Stimulated activated naive CD8-positive, alpha-beta T cell treated with anti-CD3 and anti-CD28 coated beads, Interleukin-15, Interleukin-2, amounts not matched to agents 100 ng/mL and 50 ng/mL, for 24 hours (primary cell): ENCODE data around the gene SDCBP2.

Experiments used
- H3K27ac Mint-ChIP-seq: one replicate; pipeline ENCODE4 v1.8.0; 2021; ENCODE audit warnings: mild to moderate bottlenecking, mixed read lengths
- H3K27me3 Mint-ChIP-seq: one replicate; pipeline ENCODE4 v1.8.0; 2021; ENCODE audit warnings: mixed read lengths
- H3K36me3 Mint-ChIP-seq: one replicate; pipeline ENCODE4 v1.8.0; 2021; ENCODE audit warnings: low read depth, mixed read lengths
- H3K4me1 Mint-ChIP-seq: one replicate; pipeline ENCODE4 v1.8.0; 2021; ENCODE audit warnings: low read depth, mixed read lengths
- H3K4me3 Mint-ChIP-seq: one replicate; pipeline ENCODE4 v1.8.0; 2021; ENCODE audit warnings: mild to moderate bottlenecking, mixed read lengths
- H3K9me3 Mint-ChIP-seq: one replicate; pipeline ENCODE4 v1.8.0; 2021; ENCODE audit warnings: mixed read lengths

SDCBP2 gene

GRCh38 chr20:1287787-1288569, 41.0 kb downstream of the SDCBP2 start:
- Mint-ChIP-seq H3K27me3 (no peaks in the 10 kb centered on the region), H3K4me1 (peaks cover 60% of the 10 kb centered on the region), H3K9me3 (no peaks in the 10 kb centered on the region), H3K36me3 (no peaks in the 10 kb centered on the region), H3K27ac (no peak overlapping the region), H3K4me3 (no peak overlapping the region)

GRCh38 chr20:1287306-1287705, 41.6 kb downstream of the SDCBP2 start:
- no peaks in the 10 kb centered on the region for H3K27me3 Mint-ChIP-seq
- peaks cover 56% of the 10 kb centered on the region for H3K4me1 Mint-ChIP-seq
- H3K36me3 Mint-ChIP-seq, result no peaks in the 10 kb centered on the region
- H3K4me3 Mint-ChIP-seq, result peak overlapping the region; percentile 61
- H3K27ac Mint-ChIP-seq, result peak overlapping the region; percentile 81
- no peaks in the 10 kb centered on the region for H3K9me3 Mint-ChIP-seq

GRCh38 chr20:1286267-1287024, 42.5 kb downstream of the SDCBP2 start:
- Mint-ChIP-seq H3K4me1 (peaks cover 50% of the 10 kb centered on the region), H3K4me3 (peak overlapping the region; percentile 61), H3K27me3 (no peaks in the 10 kb centered on the region), H3K27ac (peak overlapping the region; percentile 56), H3K36me3 (no peaks in the 10 kb centered on the region), H3K9me3 (no peaks in the 10 kb centered on the region)

- H3K4me1 Mint-ChIP-seq, result peaks cover 46% of the 10 kb centered on the region
- no peaks in the 10 kb centered on the region for H3K36me3 Mint-ChIP-seq
- no peaks in the 10 kb centered on the region for H3K27me3 Mint-ChIP-seq
- H3K4me3 Mint-ChIP-seq, result no peak overlapping the region
- H3K9me3 Mint-ChIP-seq, result no peaks in the 10 kb centered on the region
- no peak overlapping the region for H3K27ac Mint-ChIP-seq
These were observed 45.1 kb downstream of the SDCBP2 start for GRCh38 chr20:1283522-1284510.

GRCh38 chr20:1282966-1283365, 46.0 kb downstream of the SDCBP2 start:
- Mint-ChIP-seq H3K27ac (no peak overlapping the region), H3K4me1 (peaks cover 43% of the 10 kb centered on the region), H3K4me3 (no peak overlapping the region), H3K9me3 (no peaks in the 10 kb centered on the region), H3K36me3 (no peaks in the 10 kb centered on the region), H3K27me3 (no peaks in the 10 kb centered on the region)

GRCh38 chr20:1281279-1282057, 47.5 kb downstream of the SDCBP2 start:
- no peaks in the 10 kb centered on the region for H3K27me3 Mint-ChIP-seq
- peak overlapping the region; percentile 29 for H3K27ac Mint-ChIP-seq
- H3K36me3 Mint-ChIP-seq, result no peaks in the 10 kb centered on the region
- no peak overlapping the region for H3K4me3 Mint-ChIP-seq
- H3K9me3 Mint-ChIP-seq, result no peaks in the 10 kb centered on the region
- peaks cover 31% of the 10 kb centered on the region for H3K4me1 Mint-ChIP-seq

GRCh38 chr20:1280195-1281102, 48.5 kb downstream of the SDCBP2 start:
- no peaks in the 10 kb centered on the region for H3K27me3 Mint-ChIP-seq
- no peak overlapping the region for H3K27ac Mint-ChIP-seq
- H3K4me3 Mint-ChIP-seq, result no peak overlapping the region
- no peaks in the 10 kb centered on the region for H3K36me3 Mint-ChIP-seq
- peaks cover 24% of the 10 kb centered on the region for H3K4me1 Mint-ChIP-seq
- no peaks in the 10 kb centered on the region for H3K9me3 Mint-ChIP-seq

- no peaks in the 10 kb centered on the region for H3K27me3 Mint-ChIP-seq
- no peak overlapping the region for H3K4me3 Mint-ChIP-seq
- no peaks in the 10 kb centered on the region for H3K36me3 Mint-ChIP-seq
- H3K27ac Mint-ChIP-seq, result no peak overlapping the region
- H3K4me1 Mint-ChIP-seq, result peaks cover 13% of the 10 kb centered on the region
- H3K9me3 Mint-ChIP-seq, result no peaks in the 10 kb centered on the region
These were observed 49.9 kb downstream of the SDCBP2 start for GRCh38 chr20:1278993-1279392.

GRCh38 chr20:1277529-1278322, 51.2 kb downstream of the SDCBP2 start:
- Mint-ChIP-seq H3K36me3 (no peaks in the 10 kb centered on the region), H3K27ac (no peak overlapping the region), H3K27me3 (no peaks in the 10 kb centered on the region), H3K9me3 (no peaks in the 10 kb centered on the region), H3K4me1 (peaks cover 18% of the 10 kb centered on the region), H3K4me3 (no peak overlapping the region)

- no peak overlapping the region for H3K27ac Mint-ChIP-seq
- no peaks in the 10 kb centered on the region for H3K36me3 Mint-ChIP-seq
- no peak overlapping the region for H3K4me3 Mint-ChIP-seq
- H3K27me3 Mint-ChIP-seq, result no peaks in the 10 kb centered on the region
- H3K4me1 Mint-ChIP-seq, result peaks cover 22% of the 10 kb centered on the region
- H3K9me3 Mint-ChIP-seq, result no peaks in the 10 kb centered on the region
These were observed 53.0 kb downstream of the SDCBP2 start for GRCh38 chr20:1275919-1276318.

GRCh38 chr20:1274485-1275311, 54.2 kb downstream of the SDCBP2 start:
- Mint-ChIP-seq H3K4me3 (no peak overlapping the region), H3K27ac (no peak overlapping the region), H3K4me1 (peaks cover 17% of the 10 kb centered on the region), H3K27me3 (no peaks in the 10 kb centered on the region), H3K36me3 (no peaks in the 10 kb centered on the region), H3K9me3 (no peaks in the 10 kb centered on the region)

GRCh38 chr20:1273366-1273765, 55.6 kb downstream of the SDCBP2 start:
- H3K9me3 Mint-ChIP-seq, result no peaks in the 10 kb centered on the region
- no peak overlapping the region for H3K4me3 Mint-ChIP-seq
- peaks cover 17% of the 10 kb centered on the region for H3K4me1 Mint-ChIP-seq
- no peaks in the 10 kb centered on the region for H3K27me3 Mint-ChIP-seq
- no peaks in the 10 kb centered on the region for H3K36me3 Mint-ChIP-seq
- no peak overlapping the region for H3K27ac Mint-ChIP-seq
